Panc1 (cell line): ENCODE results near the gene PLEKHG2.

Experiments
- CTCF ChIP-seq: fragments of 450-650 bp; IDR thresholded peaks from 2 replicates; pipeline ENCODE4 v1.5.1; 2017; ENCODE audit warnings: mild to moderate bottlenecking
- POLR2AphosphoS5 ChIP-seq: IDR thresholded peaks from 2 replicates; pipeline ENCODE4 v1.6.1; 2012; ENCODE audit warnings: mild to moderate bottlenecking, low read depth, low read length, moderate library complexity
- REST ChIP-seq, 2 experiments: IDR thresholded peaks; 2 replicates each; pipeline ENCODE4 v1.6.1; 2011 to 2012; ENCODE audit warnings: low read depth in 2 of 2, control low read depth in 1 of 2, low read length in 1 of 2, mild to moderate bottlenecking in 1 of 2, moderate library complexity in 1 of 2; ENCODE audit not compliant: insufficient read depth in 1 of 2
- TCF7L2 ChIP-seq: IDR thresholded peaks from 2 replicates; pipeline ENCODE4 v1.6.1; 2011; ENCODE audit warnings: mild to moderate bottlenecking, low read depth, low read length, inconsistent platforms

GRCh38 chr19:39410831-39411080 lies 1.7 kb upstream of the PLEKHG2 start:
- TF ChIP-seq CTCF = no peak
- TF ChIP-seq REST (IDR thresholded peaks at IDR 0.05; ENCODE audit: insufficient read depth in 1 of 2, low read depth in 2 of 2, low read length in 1 of 2) = no peak
- TF ChIP-seq POLR2AphosphoS5 = no peak
- TF ChIP-seq TCF7L2 = no peak
